Myocyte (in vitro differentiated cells): Measurements from ENCODE around the gene USP8. TPM values are rescaled to one million over a fixed set of nuclear protein-coding genes. Genes with fewer than 3 reads are reported as not detected.
A peak's percentile ranks its signal among the peaks of the same experiment; 100 is the strongest.
"Not testable (repeated sequence)": the region's sequence is repeated elsewhere in the genome, so short reads cannot be mapped to it uniquely, and the experiment has no call there.

Experiments used
- DNase-seq: peaks from one replicate; pipeline ENCODE4 v3.0.0-alpha.2; 2012; ENCODE audit warnings: low read depth
- total RNA-seq: library from RNA; depleted of rRNA; stranded (reverse); fragments of >200 nt; gene quantifications from 2 replicates; pipeline ENCODE4 v1.2.3, GENCODE V29; 2014

The USP8 gene
- total RNA-seq, 1 donor from 2014 or later, result 50.5 TPM

DNA sequence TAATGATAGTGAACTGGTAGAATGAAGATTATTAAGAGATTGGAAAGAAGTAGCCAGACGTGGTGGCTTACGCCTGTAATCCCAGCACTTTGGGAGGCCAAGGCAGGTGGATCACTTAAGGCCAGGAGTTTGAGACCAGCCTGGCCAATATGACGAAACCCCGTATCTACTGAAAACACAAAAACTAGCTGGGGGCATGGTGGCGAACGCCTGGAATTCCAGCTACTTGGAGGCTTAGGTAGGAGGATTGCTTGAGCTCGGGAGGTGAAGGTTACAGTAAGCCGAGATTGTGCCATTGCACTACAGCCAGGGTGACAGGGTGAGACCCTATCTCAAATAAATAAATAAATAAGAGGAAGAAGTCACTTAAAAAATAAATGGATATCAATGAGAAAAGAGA, 14.0 kb downstream of the USP8 start:
- DNase-seq, result no peak

DNA sequence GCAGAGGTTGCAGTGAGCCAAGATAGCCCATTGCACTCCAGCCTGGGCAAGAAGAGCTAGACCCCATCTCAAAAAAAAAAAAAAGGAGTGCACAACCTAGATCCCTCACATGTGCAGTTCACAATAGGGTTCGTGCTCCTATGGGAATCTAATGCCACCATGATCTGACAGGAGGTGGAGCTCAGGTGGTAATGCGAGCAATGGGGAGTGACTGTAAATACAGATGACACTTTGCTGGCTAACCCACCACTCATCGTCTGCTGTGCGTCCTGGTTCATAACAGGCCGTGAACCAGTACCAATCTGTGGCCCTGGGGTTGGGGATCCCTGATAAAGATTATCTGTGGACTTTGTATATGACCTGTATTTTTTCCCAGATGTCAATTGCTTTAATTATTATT, 16.7 kb downstream of the USP8 start:
- no peak for DNase-seq

DNA sequence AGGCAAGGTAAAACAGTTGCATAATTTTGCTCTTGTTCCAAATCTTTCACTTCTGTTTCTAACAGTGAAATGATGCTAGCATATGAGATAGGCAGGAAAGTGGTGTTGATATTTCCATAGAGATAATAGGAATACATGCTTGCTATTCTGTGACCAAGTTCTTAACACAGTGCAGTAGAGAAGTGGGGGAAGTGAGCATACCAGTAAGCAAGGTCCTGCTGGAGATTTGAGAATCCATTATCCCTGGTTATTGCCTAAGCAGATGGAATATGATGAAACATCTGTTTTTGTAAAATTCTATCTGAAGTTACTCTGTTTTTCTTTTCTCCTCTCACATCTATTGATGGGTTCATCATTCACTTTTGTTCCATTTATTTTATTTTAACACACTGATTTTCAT, 28.7 kb downstream of the USP8 start:
- DNase-seq, result no peak

DNA sequence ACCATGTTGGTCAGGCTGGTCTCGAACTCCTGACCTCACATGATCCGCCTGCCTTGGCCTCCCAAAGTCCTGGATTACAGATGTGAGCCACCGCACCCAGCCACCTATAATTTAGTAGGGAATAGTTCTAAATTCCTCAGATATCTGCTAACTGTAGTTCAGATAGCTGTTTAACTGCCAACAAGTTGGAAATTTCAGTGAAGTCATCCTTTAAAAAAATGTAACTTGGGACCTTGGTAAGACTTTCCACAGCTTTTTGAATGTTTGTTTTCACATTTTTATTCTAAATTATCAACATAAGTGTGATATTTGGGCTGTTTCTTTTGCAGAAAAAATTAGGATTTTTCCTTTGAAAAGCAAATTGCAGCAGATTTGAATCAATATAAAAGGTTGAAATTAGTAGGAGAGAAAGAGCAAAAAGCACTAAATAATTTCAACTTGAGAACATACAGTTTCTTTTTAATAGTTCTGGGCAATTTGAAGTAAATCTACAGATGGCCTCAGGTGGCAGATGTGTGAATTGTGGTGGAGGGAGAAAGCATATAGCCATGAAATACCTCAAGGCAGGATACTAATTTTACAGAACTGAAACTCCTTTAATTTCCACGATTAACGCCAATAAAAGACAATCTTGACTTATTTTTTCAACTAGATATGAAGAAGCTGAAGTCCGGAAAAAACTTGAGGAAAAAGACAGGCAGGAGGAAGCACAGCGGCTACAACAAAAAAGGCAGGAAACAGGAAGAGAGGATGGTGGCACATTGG, 34.3 kb downstream of the USP8 start:
- no peak for DNase-seq

DNA sequence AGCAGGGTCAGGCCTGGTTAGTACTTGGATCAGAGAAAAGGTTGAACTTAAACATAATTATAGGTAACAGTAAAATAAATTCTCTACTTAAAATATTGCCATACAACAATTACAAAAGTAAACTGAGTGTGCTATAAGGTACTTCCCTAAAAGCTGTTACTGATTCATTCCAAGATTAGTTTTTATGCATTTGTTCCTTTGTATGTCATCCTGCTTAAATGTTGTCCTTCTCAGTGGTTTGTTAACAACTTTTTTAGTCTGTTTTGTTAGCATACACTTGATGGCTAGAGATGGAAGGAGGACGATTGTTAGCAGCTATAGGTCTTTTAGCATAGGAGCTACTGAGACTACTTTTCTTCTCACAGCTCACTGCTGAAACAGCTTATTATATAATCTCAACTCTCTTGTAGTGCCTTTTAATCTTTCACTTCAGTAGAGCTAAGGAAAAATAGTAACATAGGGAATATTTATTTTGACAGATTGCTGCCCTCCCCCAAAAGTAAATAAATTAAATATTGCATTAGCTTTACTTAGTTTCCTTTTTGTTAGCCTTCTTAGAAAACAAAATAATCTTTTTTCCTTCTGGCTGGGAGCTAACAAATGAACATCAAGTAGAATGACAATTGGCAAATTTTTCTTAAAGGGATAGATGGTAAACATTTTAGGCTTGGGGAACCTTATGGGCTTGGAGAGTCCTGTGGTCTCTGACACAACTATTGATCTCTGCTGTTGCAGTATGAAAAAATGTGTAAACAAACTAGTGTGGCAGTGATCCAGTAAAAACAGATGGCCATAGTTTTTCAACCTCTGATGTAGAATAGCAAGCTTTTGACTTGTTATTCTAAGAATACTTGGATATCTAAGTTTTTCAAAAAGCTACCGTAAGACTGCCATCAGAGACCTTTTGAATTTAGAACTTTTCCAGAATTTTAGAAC, 39.5 kb downstream of the USP8 start:
- DNase-seq, result peak; percentile 44

DNA sequence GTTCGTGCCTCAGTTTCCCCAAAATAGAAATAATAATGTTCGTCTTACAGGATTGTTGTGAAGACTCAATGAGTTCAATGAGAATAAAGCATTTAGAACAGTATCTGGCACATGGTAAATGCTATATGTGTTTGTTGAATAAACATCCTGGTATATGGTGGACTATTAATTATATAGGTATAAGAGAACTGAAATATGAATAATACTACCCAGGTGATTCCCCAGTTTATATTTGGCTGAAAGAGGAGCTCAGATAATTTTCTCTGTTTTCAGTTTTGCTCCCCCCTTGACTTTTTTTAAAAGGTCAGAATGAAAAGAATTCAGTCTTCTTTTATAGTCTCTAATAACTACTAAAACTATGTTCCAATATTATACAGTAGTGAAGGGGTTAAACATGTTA, 46.9 kb downstream of the USP8 start:
- no peak for DNase-seq

DNA sequence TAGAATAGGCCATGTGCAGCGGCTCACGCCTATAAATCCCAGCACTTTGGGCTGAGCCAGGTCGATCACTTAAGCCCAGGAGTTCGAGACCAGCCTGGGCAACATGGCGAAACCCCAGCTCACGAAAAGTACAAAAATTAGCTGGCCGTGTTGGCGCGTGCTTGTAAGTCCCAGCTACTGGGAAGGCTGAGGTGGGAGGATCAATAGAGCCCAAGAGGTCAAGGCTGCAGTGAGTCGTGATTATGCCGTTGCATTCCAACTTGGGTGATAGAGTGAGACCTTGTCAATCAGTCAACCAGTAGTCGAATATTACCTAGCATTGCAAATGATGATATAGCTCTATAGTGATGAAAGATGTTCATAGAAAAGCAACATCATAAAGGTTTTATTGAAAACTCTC, 51.9 kb downstream of the USP8 start:
- DNase-seq, result no peak

DNA sequence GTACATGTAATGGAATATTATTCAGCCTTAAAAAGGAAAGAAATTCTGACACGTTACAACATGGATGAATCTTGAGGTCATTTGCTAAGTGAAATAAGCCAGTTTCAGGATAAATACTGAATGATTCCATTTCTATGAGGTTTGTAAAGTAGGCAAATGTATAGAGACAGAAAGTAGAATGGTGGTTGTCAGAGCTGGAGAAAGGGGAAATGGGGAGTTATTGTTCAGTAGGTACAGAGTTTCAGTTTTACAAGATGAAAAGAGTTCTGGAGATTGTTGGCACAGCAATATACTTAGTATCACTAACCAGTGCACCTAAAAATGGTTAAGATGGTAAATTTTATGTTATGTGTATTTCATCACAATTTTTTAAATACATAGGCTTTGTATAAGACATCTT, 60.6 kb downstream of the USP8 start:
- DNase-seq, result no peak

DNA sequence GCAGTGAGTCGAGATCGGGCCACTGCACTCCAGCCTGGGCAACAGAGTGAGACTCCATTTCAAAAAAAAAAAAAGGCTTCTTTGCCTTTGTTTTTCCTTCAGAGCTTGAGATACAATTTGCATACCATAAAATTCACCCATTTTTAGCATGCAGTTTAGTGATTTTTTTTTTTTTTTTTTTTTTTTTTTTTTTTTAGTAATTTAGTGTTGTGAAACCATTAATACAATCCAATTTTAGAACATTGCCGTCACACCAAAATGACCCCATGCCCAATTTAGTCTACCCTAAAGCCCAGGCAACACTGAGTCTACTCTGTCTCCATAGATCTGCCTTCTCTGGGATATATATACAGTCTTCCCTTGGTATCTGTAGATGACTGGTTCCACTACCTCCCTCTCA, 61.2 kb downstream of the USP8 start:
- DNase-seq, result no peak

DNA sequence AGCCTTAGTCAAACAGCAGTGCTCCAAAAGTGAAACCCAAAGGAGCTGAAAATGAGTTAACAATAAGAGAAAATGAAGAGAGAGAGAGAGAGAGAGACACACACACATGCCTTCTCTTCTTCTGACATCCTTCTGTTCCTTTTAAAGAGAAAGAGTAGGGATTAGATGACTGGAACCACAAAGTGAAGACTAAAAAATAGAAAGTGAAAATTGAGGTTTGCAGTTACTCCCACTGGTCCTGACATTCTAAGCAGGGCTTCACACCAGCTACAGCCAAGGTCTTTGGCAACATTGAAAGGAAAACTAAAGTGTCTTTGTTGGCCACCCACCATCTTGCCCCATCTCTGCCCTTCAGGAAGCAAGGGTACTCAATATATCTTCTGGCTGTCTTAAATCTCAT, 63.1 kb downstream of the USP8 start:
- no peak for DNase-seq

DNA sequence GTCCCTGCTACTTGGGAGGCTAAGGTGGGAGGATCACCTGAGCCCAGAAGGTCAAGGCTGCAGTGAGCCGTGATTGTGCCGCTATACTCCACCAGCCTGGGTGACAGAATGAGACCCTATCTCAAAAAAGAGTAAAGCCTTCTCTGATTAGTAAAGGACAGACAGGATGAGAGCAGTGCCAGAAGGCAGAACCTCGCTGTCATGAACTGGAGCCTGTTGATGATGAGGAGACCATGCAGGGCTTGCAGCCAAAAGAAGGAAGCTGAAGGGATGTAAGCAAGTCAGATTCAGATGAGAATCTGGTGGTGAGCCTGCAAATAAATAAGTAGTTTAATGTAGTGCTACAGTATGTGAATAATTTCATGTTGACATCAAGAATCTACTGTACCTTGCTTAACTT, 69.4 kb downstream of the USP8 start:
- DNase-seq, result no peak

DNA sequence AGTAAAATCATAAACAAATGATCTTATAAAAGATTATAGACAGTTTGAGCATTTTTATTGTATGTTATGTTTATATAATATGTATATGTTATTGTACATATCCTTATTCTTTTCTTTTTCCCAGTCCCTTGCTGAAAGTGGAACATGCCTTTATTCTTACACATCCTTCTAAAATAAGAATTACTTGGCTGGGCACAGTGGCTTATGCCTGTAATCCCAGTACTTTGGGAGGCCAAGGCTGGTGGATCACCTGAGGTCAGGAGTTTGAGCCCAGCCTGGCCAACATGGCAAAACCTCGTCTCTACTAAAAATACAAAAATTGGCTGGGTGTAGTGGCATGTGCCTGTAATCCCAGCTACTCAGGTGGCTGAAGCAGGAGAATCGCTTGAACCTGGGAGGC, 70.3 kb downstream of the USP8 start:
- DNase-seq, result not testable (repeated sequence)

DNA sequence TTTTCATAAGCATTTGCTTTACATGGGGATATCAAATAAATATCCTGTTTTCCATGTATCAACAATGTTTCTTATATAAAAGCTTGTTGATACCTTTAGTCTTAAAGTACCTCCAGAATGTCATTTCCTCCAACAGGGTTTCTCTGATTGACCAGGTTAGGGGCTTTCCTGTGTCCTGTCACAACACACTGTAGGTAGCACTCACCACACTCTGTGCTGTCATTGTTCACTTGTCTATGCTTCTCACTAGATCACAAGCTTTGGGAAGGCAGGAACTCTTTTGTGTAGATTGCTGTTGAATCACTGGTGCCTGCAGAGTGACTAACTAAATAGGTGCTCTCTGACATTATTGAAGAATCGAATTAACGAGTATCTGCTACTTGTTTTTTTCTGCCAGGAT, 72.5 kb downstream of the USP8 start:
- no peak for DNase-seq

DNA sequence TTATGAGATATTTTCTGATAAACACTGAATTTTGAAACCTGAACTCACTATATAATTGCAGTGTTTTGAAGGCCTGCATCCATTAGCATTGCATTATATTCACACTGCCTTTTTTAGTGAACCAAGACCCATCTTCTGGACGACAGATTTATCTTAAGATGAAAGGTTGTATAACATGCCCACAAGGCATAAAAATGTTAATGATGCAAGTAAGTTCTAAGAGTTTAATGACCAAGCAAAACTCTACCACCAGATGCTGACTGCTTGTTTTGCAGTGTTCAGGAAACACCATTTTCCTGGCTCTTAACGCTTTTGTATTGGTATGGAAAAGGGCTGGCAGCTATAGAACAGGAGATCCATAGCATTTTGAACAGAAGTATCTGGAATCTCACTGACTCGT, 76.1 kb downstream of the USP8 start:
- DNase-seq, result no peak

DNA sequence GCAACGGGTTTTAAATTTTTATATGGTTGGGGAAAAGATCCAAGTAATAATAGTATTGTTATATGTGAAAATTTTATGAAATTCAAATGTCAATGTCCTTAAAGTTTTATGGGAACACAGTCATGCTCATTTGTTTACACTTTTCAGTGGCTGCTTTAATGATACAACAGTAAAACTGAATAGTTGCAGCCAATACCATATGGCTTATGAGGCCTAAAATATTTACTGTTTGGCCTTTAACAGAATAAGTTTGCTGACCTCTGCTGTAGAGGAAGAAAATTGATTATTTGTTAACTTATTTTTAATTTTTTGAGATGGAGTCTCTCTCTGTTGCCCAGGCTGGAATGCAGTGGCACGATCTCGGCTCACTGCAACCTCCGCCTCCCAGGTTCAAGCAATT, 77.6 kb downstream of the USP8 start:
- no peak for DNase-seq

DNA sequence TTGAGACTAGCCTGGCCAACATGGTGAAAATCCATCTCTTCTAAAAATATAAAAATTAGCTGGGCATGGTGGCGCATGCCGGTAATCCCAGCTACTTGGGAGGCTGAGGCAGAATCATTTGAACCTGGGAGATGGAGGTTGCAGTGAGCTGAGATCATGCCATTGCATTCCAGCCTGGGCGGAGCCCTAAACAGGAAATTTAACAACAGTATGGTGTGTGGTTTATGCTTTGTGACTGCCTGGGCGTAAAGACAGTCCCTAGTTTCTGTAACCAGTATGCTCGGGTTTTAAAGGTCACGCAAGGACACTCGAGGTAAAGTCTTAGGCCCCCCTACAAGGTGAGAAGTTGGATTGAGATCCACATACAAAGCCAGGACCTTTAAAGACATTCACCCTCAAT, 78.9 kb downstream of the USP8 start:
- no peak for DNase-seq

DNA sequence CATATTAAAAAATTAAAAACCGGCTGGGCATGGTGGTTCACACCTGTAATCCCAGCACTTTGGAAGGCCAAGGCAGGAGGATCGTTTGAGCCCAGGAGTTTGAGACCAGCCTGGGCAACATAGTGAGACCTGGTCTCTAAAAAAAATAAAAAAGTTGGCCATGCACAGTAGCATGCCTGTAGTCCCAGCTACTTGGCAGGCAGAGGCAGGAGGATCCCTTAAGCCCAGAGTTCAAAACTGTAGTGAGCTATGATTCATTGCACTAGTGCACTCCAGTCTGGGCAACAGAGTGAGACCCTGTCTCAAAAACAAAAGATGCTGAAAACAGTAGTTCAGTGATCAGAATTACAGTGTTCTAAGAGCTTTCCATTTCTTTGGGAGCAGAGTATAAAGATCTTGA, 81.5 kb downstream of the USP8 start:
- not testable (repeated sequence) for DNase-seq

DNA sequence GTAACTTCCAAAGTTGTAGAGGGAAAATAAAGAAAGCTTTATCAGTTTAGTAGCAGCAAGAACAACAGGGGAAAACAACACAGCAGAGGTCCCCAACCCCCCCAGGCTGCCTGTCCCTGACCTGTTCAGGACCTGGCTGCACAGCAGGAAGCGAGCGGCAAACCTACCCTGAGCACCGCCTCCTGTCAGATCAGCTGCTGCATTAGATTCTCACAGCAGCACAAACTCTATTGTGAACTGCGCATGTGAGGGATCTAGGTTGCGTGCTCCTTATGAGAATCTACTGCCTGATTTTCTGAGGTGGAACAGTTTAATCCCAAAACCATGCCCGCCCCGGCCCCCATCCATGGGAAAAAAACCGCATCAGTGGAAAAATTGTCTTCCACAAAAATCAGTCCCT, 81.9 kb downstream of the USP8 start:
- no peak for DNase-seq

DNA sequence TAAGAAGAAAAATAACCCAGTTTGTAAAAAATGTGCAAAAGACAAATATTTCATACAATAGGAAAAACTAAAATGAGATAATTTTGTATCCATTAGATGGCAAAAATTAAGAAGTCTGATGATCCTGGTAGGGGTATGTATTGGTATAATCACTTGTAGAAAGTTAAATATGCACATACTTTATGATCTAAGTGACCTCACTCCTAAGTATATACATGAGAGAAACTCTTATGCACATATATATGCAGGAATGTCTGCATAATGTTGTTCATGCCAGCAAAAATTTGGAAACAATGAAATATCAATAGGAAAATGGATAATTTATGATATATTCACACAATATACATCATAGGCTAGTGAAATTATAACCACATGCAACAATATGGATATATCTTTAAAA, 88.8 kb downstream of the USP8 start:
- DNase-seq, result no peak

DNA sequence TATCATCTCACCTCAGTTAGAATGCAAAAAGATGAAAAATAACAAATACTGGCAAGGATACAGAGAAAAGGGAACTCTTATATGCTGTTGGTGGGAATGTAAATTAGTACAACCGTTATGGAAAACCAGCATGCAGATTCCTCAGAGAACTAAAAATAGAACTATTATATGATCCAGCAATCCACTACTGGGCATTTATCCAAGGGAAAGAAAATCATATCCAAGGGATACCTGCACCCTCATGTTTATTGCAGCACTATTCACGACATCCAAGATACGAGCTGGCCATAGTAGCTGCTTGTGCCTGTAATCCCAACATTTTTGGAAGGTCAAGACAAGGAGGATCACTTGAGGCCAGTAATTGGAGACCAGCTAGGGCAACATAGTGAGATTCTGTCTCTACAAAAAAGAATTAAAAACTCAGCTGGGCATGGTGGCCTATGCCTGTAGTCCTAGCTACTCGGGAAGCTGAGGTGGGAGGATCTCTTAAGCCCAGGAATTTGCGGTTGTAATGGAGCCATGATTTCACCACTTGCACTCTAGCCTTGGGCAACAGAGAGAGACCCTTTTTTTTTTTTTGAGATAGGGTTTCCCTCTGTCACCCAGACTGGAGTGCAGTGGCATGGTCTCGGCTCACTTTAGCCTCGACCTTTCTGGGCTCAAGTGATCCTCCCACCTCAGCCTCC, 95.7 kb downstream of the USP8 start:
- no peak for DNase-seq

DNA sequence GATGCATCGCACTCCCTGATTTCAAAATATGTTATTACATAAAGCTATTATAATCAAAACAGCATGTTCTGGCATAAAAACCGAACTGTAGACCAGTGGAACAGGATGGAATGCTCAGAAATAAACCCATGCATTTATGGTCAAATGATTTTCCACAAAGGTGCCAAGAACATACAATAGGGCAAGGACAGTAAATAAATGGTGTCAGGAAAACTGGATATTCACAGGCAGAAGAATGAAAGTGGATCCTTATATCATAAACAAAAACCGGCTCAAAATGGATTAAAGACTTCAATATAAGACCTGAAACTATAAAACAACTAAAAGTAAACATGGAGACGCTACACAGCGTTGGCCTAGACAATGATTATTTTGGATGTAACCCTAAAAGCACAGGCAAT, 99.6 kb downstream of the USP8 start:
- no peak for DNase-seq

DNA sequence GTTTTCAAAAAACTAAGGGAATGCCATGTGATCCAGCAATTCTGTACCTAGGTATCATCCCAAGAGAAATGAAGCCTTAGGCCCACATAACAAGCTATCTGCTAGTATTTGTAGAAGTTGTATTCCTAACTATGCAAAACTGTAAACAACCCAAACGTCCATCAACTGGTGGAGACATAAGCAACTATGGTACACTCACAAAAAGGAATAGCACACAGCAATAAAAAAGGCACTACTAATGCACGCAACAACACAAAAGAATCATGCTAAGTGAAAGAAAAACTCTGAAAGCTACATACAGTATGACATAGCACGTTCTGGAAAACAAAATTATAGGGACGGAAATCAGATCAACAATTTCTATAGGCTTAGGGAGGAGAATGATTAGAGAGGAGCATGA, 107.0 kb downstream of the USP8 start:
- DNase-seq, result no peak
